A549 (cell line): ENCODE measurements around the gene RGS19. TPM values are rescaled to one million over a fixed set of nuclear protein-coding genes. Genes with fewer than 3 reads are reported as not detected.

Source experiments
- ATAC-seq, 2 experiments: fragments of 200-7000 bp in 1 of 2; fragments of >200 bp in 1 of 2; cut with Nextera tagmentation in 1 of 2; cut with Tn5 transposase in 1 of 2; 3 replicates each; pipeline versions ENCODE4 v1.8.0 to v1.9.1; 2018 to 2020; ENCODE audit warnings: mild to moderate bottlenecking in 1 of 2, moderate library complexity in 1 of 2
- CTCF ChIA-PET: fragments of 300-600 bp; sonication (Branson Sonifier 250); formaldehyde crosslinking; extraction: SDS; loops from one replicate; lab custom pipeline; 2021; ENCODE audit warnings: antibody characterized with exemption, inconsistent platforms; lab: Yijun Ruan, JAX
- POLR2A ChIA-PET: fragments of 350-600 bp; formaldehyde crosslinking; extraction: SDS; loops from one replicate; lab custom pipeline; 2021; ENCODE audit warnings: antibody characterized with exemption, inconsistent platforms; lab: Yijun Ruan, JAX
- DNase-seq, 2 experiments: peaks; one replicate each; pipeline versions ENCODE4 v3.0.0 to v3.0.0-alpha.2; 2011 to 2016; ENCODE audit warnings: low read depth in 1 of 2, low spot score in 1 of 2
- FAIRE-seq: peaks from 2 replicates; lab custom pipeline; 2011; peaks lifted over from hg19 to GRCh38; lab: Jason Lieb, UNC
- H3K27ac ChIP-seq, 2 experiments: fragments of >200 bp; sonication (Bioruptor Twin); formaldehyde crosslinking; 3 replicates each; pipeline ENCODE4 v1.5.1; 2016 to 2017
- H3K4me1 ChIP-seq: fragments of >200 bp; sonication (Bioruptor Twin); formaldehyde crosslinking; 3 replicates; pipeline ENCODE4 v1.6.1; 2016
- H3K4me2 ChIP-seq: fragments of >200 bp; sonication (Bioruptor Twin); formaldehyde crosslinking; 3 replicates; pipeline ENCODE4 v1.6.1; 2016
- H3K4me3 ChIP-seq: fragments of >200 bp; sonication (Bioruptor Twin); formaldehyde crosslinking; 3 replicates; pipeline ENCODE4 v1.5.1; 2016
- H3K9me3 ChIP-seq: fragments of >200 bp; sonication (Bioruptor Twin); formaldehyde crosslinking; 3 replicates; pipeline ENCODE4 v1.6.1; 2016
- CBX2 ChIP-seq: fragments of 200-600 bp; sonication (generic); IDR thresholded peaks from 2 replicates; pipeline ENCODE4 v1.6.1; 2016; ENCODE audit warnings: low read depth, mild to moderate bottlenecking, borderline replicate concordance
- CHD4 ChIP-seq: fragments of 200-600 bp; sonication (generic); IDR thresholded peaks from 2 replicates; pipeline ENCODE4 v1.6.1; 2016; ENCODE audit warnings: antibody characterized with exemption, mild to moderate bottlenecking, borderline replicate concordance
- EHF ChIP-seq: fragments of 250-450 bp; sonication (Bioruptor Pico); IDR thresholded peaks from 2 replicates; pipeline ENCODE4 v1.5.0; 2020; ENCODE audit warnings: mild to moderate bottlenecking
- EHMT2 ChIP-seq: fragments of 200-600 bp; sonication (generic); IDR thresholded peaks from 2 replicates; pipeline ENCODE4 v1.6.1; 2016; ENCODE audit warnings: antibody characterized with exemption, low read depth, mild to moderate bottlenecking, moderate library complexity
- ELK1 ChIP-seq: fragments of 150-350 bp; IDR thresholded peaks from 2 replicates; pipeline ENCODE4 v1.6.1; 2014; ENCODE audit warnings: low read depth, mild to moderate bottlenecking, low read length
- GATA3 ChIP-seq: IDR thresholded peaks from 2 replicates; pipeline ENCODE4 v1.6.1; 2012; ENCODE audit warnings: borderline replicate concordance
- HDAC2 ChIP-seq: fragments of 200-600 bp; sonication (generic); IDR thresholded peaks from 2 replicates; pipeline ENCODE4 v1.6.1; 2016
- HOXA7 ChIP-seq: fragments of 250-450 bp; sonication (Bioruptor Pico); IDR thresholded peaks from 2 replicates; pipeline ENCODE4 v1.5.0; 2020; ENCODE audit warnings: mild to moderate bottlenecking, moderate library complexity
- HOXB13 ChIP-seq: fragments of 250-450 bp; sonication (Bioruptor Pico); IDR thresholded peaks from 2 replicates; pipeline ENCODE4 v1.5.0; 2020; ENCODE audit warnings: low read depth, mild to moderate bottlenecking, moderate library complexity
- JUN ChIP-seq, 2 experiments: fragments of >200 bp; sonication (Bioruptor Twin); formaldehyde crosslinking; IDR thresholded peaks; 2 replicates in 1 of 2; 3 replicates in 1 of 2; pipeline ENCODE4 v1.6.1; 2016 to 2017
- JUNB ChIP-seq: fragments of >200 bp; sonication (Bioruptor Twin); formaldehyde crosslinking; IDR thresholded peaks from 2 replicates; pipeline ENCODE4 v1.6.1; 2016
- KDM1A ChIP-seq: fragments of 200-600 bp; sonication (generic); IDR thresholded peaks from 2 replicates; pipeline ENCODE4 v1.6.1; 2016; ENCODE audit warnings: low read depth, mild to moderate bottlenecking
- MAZ ChIP-seq: fragments of 150-350 bp; IDR thresholded peaks from 2 replicates; pipeline ENCODE4 v1.6.1; 2014; ENCODE audit warnings: antibody characterized with exemption, low read depth, low read length, borderline replicate concordance
- MYC ChIP-seq: IDR thresholded peaks from 2 replicates; pipeline ENCODE4 v1.6.1; 2012; ENCODE audit warnings: mild to moderate bottlenecking, inconsistent platforms, low read length, improper control_type of control experiment, borderline replicate concordance
- NFE2L2 ChIP-seq: fragments of 150-350 bp; conservative IDR thresholded peaks from 2 replicates; pipeline ENCODE4 v1.6.1; 2014; ENCODE audit warnings: low read length
- NPAS2 ChIP-seq: fragments of 250-450 bp; sonication (Bioruptor Pico); IDR thresholded peaks from 2 replicates; pipeline ENCODE4 v1.8.0; 2022; ENCODE audit warnings: mild to moderate bottlenecking, moderate library complexity, borderline replicate concordance
- NR3C1 ChIP-seq: fragments of >200 bp; sonication (Bioruptor Twin); formaldehyde crosslinking; IDR thresholded peaks from 3 replicates; pipeline ENCODE4 v1.6.1; 2017
- POLR2A ChIP-seq: IDR thresholded peaks from 2 replicates; pipeline ENCODE4 v1.6.1; 2012; ENCODE audit warnings: mild to moderate bottlenecking, low read length
- POLR2AphosphoS2 ChIP-seq: conservative IDR thresholded peaks from 2 replicates; pipeline ENCODE4 v1.6.1; 2012; ENCODE audit warnings: low read length, improper control_type of control experiment, inconsistent platforms
- RAD21 ChIP-seq, 2 experiments: fragments of >200 bp in 1 of 2; sonication (Bioruptor Twin) in 1 of 2; formaldehyde crosslinking in 1 of 2; IDR thresholded peaks in 1 of 2; conservative IDR thresholded peaks in 1 of 2; 2 replicates in 1 of 2; 3 replicates in 1 of 2; pipeline ENCODE4 v1.6.1; 2012 to 2018; ENCODE audit warnings: inconsistent platforms in 1 of 2
- RARB ChIP-seq: fragments of 250-450 bp; sonication (Bioruptor Pico); IDR thresholded peaks from 2 replicates; pipeline ENCODE4 v1.8.0; 2021; ENCODE audit warnings: mild to moderate bottlenecking, moderate library complexity
- RFX5 ChIP-seq: fragments of 450-650 bp; IDR thresholded peaks from 2 replicates; pipeline ENCODE4 v1.7.1; 2014; ENCODE audit warnings: antibody characterized with exemption, mild to moderate bottlenecking, moderate library complexity
- TFCP2L1 ChIP-seq: fragments of 250-450 bp; sonication (Bioruptor Pico); IDR thresholded peaks from 2 replicates; pipeline ENCODE4 v1.5.0; 2021; ENCODE audit warnings: mild to moderate bottlenecking
- TP53 ChIP-seq: fragments of 250-450 bp; sonication (Bioruptor Pico); IDR thresholded peaks from 2 replicates; pipeline ENCODE4 v1.5.0; 2021; ENCODE audit warnings: mild to moderate bottlenecking, moderate library complexity
- ZC3H11A ChIP-seq: fragments of 450-650 bp; IDR thresholded peaks from 2 replicates; pipeline ENCODE4 v1.6.1; 2014; ENCODE audit warnings: antibody characterized with exemption, mild to moderate bottlenecking
- WGBS: methylation state at CpG from one replicate; pipeline ENCODE4 v1.1.6; 2017; ENCODE audit errors: missing lambda C conversion rate; 5-methylcytosine and 5-hydroxymethylcytosine counted together
- polyA plus RNA-seq, 4 experiments: library from polyadenylated mRNA; depleted of rRNA in 3 of 4; stranded (reverse); fragments of >200 nt; fragmentation: RNase III in 1 of 4; extraction: RNeasy Plus Mini Kit Qiagen cat#74134 plus additional on column Dnase treatment in 1 of 4; gene quantifications; 2 replicates in 3 of 4; 3 replicates in 1 of 4; pipeline ENCODE4 v1.2.3, GENCODE V29; 2011 to 2017
- TF ChIP-seq, protein P1 (sequence below): IDR thresholded peaks from 2 replicates; pipeline ENCODE4 v1.6.1; 2012
- TF ChIP-seq, protein P2 (sequence below): IDR thresholded peaks from 2 replicates; pipeline ENCODE4 v1.6.1; 2012
- TF ChIP-seq, protein P3 (sequence below): fragments of 200-600 bp; sonication (generic); IDR thresholded peaks from 2 replicates; pipeline ENCODE4 v1.6.1; 2016; ENCODE audit warnings: antibody characterized with exemption, mild to moderate bottlenecking, moderate library complexity
- TF ChIP-seq, protein P4 (sequence below): fragments of >200 bp; sonication (Bioruptor Twin); formaldehyde crosslinking; IDR thresholded peaks from 3 replicates; pipeline ENCODE4 v1.5.1; 2016
- TF ChIP-seq, protein P5 (sequence below): fragments of >200 bp; sonication (Bioruptor Twin); formaldehyde crosslinking; IDR thresholded peaks from 2 replicates; pipeline ENCODE4 v1.6.1; 2016

Gene RGS19
- polyA plus RNA-seq, 2 of the 4 experiments (the other 2 are of a cell fraction), result 13.8 to 18.8 TPM

GRCh38 chr20:64091340-64091739, 12.0 kb upstream of the RGS19 start:
- 66% methylated on average over 18 of the region's 19 CpGs for WGBS
- ChIA-PET POLR2A (no interaction called here), CTCF (interaction anchor here (0.7 to 3.7 kb wide), 5 partner anchors 9 to 29 kb away, joined by 3 to 29 read pairs (median 4); no protein-coding TSS in a partner anchor)
- no peak overlapping the region for H3K4me2 ChIP-seq
- no peaks in the 10 kb centered on the region for H3K9me3 ChIP-seq
- no peak overlapping the region for H3K4me3 ChIP-seq
- ATAC-seq (no peak), DNase-seq (no peak), FAIRE-seq (no peak)
- H3K4me1 ChIP-seq, result no peaks in the 10 kb centered on the region
- H3K27ac ChIP-seq, result no peak overlapping the region
- no peak for TF ChIP-seq HOXB13
- no peak for TF ChIP-seq NPAS2
- TF ChIP-seq CBX2, result no peak
- no peak for TF ChIP-seq TFCP2L1
- TF ChIP-seq, protein P1, sequence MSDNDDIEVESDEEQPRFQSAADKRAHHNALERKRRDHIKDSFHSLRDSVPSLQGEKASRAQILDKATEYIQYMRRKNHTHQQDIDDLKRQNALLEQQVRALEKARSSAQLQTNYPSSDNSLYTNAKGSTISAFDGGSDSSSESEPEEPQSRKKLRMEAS, result no peak
- TF ChIP-seq KDM1A, result no peak
- TF ChIP-seq MYC, result no peak
- TF ChIP-seq NR3C1, result no peak
- no peak for TF ChIP-seq RFX5
- no peak for TF ChIP-seq JUN (IDR thresholded peaks at IDR 0.05)
- no peak for TF ChIP-seq RAD21 (conservative IDR thresholded peaks at IDR 0.05 in 1 of 2, IDR thresholded peaks at IDR 0.05 in 1 of 2)
- TF ChIP-seq MAZ, result no peak
- no peak for TF ChIP-seq HDAC2
- TF ChIP-seq NFE2L2, result no peak
- no peak for TF ChIP-seq HOXA7 (CRISPR knock-in tag)
- TF ChIP-seq RARB (CRISPR knock-in tag), result no peak
- TF ChIP-seq POLR2AphosphoS2, result no peak
- TF ChIP-seq, protein P2, sequence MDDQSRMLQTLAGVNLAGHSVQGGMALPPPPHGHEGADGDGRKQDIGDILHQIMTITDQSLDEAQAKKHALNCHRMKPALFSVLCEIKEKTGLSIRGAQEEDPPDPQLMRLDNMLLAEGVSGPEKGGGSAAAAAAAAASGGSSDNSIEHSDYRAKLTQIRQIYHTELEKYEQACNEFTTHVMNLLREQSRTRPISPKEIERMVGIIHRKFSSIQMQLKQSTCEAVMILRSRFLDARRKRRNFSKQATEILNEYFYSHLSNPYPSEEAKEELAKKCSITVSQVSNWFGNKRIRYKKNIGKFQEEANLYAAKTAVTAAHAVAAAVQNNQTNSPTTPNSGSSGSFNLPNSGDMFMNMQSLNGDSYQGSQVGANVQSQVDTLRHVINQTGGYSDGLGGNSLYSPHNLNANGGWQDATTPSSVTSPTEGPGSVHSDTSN, result no peak
- TF ChIP-seq EHMT2, result no peak
- TF ChIP-seq, protein P3, sequence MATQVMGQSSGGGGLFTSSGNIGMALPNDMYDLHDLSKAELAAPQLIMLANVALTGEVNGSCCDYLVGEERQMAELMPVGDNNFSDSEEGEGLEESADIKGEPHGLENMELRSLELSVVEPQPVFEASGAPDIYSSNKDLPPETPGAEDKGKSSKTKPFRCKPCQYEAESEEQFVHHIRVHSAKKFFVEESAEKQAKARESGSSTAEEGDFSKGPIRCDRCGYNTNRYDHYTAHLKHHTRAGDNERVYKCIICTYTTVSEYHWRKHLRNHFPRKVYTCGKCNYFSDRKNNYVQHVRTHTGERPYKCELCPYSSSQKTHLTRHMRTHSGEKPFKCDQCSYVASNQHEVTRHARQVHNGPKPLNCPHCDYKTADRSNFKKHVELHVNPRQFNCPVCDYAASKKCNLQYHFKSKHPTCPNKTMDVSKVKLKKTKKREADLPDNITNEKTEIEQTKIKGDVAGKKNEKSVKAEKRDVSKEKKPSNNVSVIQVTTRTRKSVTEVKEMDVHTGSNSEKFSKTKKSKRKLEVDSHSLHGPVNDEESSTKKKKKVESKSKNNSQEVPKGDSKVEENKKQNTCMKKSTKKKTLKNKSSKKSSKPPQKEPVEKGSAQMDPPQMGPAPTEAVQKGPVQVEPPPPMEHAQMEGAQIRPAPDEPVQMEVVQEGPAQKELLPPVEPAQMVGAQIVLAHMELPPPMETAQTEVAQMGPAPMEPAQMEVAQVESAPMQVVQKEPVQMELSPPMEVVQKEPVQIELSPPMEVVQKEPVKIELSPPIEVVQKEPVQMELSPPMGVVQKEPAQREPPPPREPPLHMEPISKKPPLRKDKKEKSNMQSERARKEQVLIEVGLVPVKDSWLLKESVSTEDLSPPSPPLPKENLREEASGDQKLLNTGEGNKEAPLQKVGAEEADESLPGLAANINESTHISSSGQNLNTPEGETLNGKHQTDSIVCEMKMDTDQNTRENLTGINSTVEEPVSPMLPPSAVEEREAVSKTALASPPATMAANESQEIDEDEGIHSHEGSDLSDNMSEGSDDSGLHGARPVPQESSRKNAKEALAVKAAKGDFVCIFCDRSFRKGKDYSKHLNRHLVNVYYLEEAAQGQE, result no peak

DNA sequence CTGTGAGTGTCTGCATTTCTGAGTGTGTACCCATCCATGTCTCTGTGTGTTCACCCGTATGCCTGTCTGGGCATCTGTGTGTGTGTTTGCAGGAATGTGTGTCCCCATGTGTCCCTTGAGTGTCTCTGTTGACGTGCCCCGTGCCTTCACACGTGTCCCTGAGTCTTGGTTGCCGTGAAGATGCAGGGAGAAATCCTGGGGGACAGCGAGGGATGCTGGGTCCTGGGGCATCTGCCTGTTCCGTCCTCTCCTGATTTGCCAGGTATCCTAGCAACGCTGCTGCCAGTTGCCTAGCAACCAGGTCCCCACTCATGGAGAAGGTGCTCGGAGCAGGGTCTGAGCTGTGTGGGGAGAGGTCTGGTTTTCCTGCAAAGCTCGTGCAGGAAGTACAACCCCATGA, 10.8 kb upstream of the RGS19 start:
- Histone ChIP-seq H3K27ac (no peak overlapping the region), H3K4me2 (no peak overlapping the region), H3K4me3 (no peak overlapping the region), H3K4me1 (no peaks in the 10 kb centered on the region), H3K9me3 (no peaks in the 10 kb centered on the region)
- WGBS, result 55% methylated on average over 9 of the region's 10 CpGs
- FAIRE-seq (no peak), DNase-seq (no peak), ATAC-seq (no peak; a peak in 1 of 6 replicates)
- CTCF ChIA-PET, result interaction anchor here (1.0 to 3.7 kb wide), 6 partner anchors 9 to 552 kb away, joined by 3 to 29 read pairs (median 4); no protein-coding TSS in a partner anchor
- POLR2A ChIA-PET, result no interaction called here
- TF ChIP-seq HDAC2 (no peak), JUNB (no peak), EHF (CRISPR knock-in tag) (no peak), JUN (IDR thresholded peaks at IDR 0.05) (no peak), ELK1 (no peak), GATA3 (no peak), ZC3H11A (no peak), TFCP2L1 (no peak), TP53 (no peak), POLR2A (no peak), CHD4 (no peak)
- TF ChIP-seq, protein P4, sequence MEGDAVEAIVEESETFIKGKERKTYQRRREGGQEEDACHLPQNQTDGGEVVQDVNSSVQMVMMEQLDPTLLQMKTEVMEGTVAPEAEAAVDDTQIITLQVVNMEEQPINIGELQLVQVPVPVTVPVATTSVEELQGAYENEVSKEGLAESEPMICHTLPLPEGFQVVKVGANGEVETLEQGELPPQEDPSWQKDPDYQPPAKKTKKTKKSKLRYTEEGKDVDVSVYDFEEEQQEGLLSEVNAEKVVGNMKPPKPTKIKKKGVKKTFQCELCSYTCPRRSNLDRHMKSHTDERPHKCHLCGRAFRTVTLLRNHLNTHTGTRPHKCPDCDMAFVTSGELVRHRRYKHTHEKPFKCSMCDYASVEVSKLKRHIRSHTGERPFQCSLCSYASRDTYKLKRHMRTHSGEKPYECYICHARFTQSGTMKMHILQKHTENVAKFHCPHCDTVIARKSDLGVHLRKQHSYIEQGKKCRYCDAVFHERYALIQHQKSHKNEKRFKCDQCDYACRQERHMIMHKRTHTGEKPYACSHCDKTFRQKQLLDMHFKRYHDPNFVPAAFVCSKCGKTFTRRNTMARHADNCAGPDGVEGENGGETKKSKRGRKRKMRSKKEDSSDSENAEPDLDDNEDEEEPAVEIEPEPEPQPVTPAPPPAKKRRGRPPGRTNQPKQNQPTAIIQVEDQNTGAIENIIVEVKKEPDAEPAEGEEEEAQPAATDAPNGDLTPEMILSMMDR, result no peak
- TF ChIP-seq, protein P1, result no peak
- TF ChIP-seq, protein P5, sequence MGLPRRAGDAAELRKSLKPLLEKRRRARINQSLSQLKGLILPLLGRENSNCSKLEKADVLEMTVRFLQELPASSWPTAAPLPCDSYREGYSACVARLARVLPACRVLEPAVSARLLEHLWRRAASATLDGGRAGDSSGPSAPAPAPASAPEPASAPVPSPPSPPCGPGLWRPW, result no peak
- TF ChIP-seq, protein P2, result no peak
